T1000 (cell line): ENCODE data around the gene TEKTIP1.
"Not testable (repeated sequence)": the region's sequence is repeated elsewhere in the genome, so short reads cannot be mapped to it uniquely, and the experiment has no call there.

Source experiments
- DNase-seq: peaks from one replicate; lab custom pipeline; 2025; ENCODE audit warnings: mixed read lengths; lab: John Stamatoyannopoulos, UW

TEKTIP1 gene

GRCh38 chr19:3557461-3558248 is 18.7 kb downstream of the TEKTIP1 start, which contains the start of gene MFSD12:
Gene MFSD12, minus strand, starts transcription at chr19:3557586. Its CDS starts 183 bp downstream, at chr19:3557403.
- peak; percentile 92 for DNase-seq

DNA sequence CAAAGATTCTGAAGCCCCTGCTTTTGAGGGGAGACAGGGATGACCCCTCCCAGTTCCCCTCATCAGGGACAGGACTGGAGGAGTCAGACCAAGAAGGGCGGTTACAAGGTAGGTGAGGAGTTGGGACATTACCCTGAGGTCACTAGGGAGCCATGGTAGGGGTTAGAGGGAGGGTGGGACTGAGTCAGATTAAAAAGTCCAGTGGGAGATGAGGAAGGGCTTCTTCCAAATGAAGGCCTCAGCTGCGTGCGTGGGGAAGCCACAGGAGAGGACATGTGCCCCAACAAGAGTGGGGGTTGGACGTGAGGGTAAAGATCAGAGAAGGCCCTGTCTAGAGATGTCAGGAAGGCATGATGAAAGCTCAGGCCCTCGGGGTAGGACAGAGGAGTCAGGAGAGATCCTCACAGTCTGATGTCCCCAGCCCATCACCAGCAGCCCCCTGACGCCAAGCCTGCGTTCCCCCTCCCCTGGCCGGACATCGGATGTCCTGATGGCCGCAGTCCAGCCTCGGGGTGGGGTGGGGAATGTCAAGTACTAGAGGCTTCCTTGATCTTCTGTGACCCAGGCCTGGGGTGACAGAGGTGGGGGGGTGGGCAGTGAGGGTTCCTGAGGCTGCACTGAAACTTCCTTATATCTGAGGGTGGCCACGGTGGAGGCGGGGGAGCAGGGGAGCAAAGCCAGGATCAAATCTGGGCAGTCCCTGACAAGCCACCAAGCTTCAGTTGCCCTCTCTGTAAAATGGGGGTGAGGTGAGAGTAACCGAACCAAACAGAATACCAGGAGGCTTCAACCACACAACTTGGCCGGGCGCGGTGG is 24.9 kb downstream of the TEKTIP1 start:
- DNase-seq = no peak

DNA sequence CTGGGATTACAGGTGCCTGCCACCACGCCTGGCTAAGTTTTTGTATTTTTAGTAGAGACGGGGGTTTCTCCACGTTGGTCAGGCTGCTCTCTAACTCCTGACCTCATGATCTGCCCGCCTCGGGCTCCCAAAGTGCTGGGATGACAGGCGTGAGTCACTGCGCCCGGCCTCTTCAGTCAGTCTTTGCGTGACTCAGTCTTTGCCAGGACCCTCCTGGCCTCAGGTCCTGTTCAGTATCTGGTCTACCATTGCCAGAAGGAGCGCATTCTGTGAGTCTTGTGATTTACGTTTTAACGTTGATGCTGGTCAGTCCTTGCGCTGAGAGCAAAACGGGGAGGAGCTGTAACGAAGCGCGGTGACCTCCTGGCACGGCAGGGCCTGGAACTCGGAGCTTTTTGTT is 26.2 kb downstream of the TEKTIP1 start:
- peak; percentile 87 for DNase-seq

DNA sequence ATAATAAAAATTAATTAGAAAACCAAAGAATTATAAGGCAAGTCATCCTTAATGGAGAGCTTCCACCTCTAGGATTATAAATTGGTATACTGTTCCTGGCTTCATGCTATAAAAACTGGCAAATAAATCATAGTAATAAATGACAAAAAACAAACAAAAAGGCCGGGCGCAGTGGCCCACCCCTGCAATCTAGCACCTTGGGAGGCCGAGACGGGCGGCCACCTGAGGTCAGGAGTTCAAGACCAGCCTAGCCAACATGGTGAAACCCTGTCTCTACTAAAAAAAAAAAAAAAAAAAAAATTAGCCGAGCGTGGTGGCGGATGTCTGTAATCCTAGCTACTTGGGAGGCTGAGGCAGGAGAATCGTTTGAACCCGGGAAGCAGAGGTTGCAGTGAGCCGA is 31.1 kb downstream of the TEKTIP1 start:
- not testable (repeated sequence) for DNase-seq

- DNase-seq = no peak
Measured at GRCh38 chr19:3570606-3571011, 31.6 kb downstream of the TEKTIP1 start.

DNA sequence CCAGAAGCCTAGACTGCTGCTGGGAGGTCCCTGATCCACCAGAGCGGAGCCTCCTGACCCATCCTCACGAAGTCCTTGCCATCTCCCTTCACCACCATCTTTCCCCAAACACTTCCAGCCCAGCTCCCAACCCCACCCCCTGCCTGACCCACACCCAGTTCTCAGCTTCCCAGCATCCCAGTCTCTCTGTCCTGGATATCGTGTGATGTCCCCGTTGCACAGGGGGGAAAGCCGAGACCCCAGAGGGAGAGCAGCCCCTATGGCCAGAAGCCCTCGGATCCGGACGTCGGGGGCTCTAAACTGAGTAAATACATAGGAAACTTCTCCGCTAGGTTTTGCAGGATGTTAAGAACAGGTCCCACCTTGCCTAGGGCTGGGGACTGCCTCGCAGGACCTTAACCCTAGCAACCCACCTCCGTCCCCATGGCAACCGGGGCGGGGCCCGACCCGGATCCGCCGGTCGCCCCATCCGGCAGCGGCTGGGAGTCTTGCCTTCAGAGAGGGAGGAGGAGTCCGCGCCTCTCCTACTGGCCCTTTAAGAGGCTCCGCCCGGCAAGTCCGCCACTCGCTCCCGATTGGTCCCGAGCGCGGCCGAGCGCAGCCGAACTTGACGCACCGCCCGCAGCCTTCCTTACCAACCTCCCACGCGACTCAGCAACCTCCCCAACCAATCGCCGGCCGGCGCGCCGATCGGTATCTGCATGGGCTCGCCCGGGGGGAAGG is 33.3 kb downstream of the TEKTIP1 start:
- peak; percentile 97 for DNase-seq

DNA sequence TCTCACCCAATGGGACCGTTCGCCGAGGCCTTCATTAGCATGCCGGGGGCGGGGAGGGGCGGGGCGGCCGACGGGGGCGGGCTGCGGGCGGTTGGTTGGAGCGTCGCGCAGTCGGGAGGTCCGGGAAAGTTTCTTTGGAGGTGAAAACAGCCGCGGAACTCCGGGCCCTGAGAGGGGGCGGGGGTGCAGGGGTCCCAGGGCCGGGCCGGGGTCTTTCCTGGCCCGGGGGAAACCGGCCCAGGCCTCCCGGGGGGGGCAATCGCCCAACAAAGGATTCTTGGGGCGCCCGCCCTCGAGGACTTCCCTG is 33.8 kb downstream of the TEKTIP1 start, which contains the start of gene HMG20B:
Gene HMG20B, plus strand, starts transcription at position 90 of the 307 bp plus-strand sequence. CDS start 366 bp downstream, outside the sequence.
- no peak for DNase-seq

GRCh38 chr19:3573162-3573857 is 34.3 kb downstream of the TEKTIP1 start:
- no peak for DNase-seq

DNA sequence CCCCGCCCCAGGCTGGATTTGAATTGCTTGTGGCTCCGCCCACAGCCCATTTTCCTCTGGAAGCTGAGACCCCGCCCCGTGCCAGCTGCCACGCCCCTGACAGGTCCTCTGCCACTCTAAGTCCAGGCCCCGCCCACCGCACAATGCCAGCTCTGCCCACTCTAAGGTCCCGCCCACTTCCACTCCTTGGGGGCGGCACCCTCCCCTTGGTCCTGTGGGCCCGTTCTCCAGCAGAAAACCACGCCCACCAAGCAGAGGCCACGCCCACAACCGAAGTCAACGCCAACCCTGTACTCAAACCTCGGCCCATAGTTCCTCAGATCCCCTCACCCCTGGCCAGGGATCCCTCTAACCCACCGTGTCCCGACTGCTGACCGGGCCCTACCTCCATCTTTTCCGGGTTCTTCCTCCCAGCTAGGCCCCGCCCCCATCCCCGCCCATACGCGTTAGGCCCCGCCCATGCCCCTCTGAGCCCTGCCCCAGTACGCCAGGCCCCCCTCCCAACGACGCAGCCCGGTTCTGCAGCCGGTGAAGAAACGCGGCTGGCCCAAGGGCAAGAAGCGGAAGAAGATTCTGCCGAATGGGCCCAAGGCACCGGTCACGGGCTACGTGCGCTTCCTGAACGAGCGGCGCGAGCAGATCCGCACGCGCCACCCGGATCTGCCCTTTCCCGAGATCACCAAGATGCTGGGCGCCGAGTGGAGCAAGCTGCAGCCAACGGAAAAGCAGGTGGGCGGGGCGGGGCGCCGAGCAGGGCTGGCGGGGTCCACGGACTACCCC is 35.1 kb downstream of the TEKTIP1 start:
- peak; percentile 96 for DNase-seq

- no peak for DNase-seq
Measured at GRCh38 chr19:3575260-3575741, 36.3 kb downstream of the TEKTIP1 start.

GRCh38 chr19:3575949-3576673 is 37.1 kb downstream of the TEKTIP1 start:
- DNase-seq = no peak

DNA sequence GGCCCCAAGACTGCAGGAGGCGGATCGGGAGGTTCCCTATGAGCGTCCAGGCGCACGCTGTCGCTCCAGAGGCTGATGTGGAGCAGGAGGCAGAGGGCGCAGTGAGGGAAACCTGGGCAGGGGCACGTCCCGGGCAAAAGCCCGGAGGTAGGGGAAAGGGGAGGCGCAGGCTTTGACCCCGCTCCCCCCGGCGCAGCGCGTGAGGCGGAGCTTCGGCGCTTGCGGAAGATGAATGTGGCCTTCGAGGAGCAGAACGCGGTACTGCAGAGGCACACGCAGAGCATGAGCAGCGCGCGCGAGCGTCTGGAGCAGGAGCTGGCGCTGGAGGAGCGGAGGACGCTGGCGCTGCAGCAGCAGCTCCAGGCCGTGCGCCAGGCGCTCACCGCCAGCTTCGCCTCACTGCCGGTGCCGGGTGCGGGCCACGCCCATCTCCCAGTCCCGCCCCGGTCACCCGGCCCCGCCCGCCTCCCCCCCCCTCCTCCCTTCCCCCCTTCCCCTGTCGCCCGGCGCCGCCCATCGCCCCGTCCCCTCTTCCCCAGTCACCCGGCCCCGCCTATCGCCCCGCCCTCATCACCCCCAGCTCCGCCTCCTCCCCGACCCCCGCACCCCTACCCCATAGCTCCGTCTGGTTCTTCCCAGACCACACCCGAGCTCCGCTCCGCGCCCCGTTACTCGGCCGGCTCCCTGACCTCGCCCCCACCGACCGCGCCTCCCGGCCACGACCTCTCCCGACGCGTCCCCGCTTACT is 37.9 kb downstream of the TEKTIP1 start:
- DNase-seq = no peak

- no peak for DNase-seq
Measured at GRCh38 chr19:3577723-3578344, 38.9 kb downstream of the TEKTIP1 start.

- DNase-seq = no peak
Measured at GRCh38 chr19:3578390-3578789, 39.4 kb downstream of the TEKTIP1 start.

- DNase-seq = peak; percentile 32
Measured at GRCh38 chr19:3580156-3580934, 41.4 kb downstream of the TEKTIP1 start.

GRCh38 chr19:3581792-3582191 is 42.8 kb downstream of the TEKTIP1 start:
- not testable (repeated sequence) for DNase-seq

DNA sequence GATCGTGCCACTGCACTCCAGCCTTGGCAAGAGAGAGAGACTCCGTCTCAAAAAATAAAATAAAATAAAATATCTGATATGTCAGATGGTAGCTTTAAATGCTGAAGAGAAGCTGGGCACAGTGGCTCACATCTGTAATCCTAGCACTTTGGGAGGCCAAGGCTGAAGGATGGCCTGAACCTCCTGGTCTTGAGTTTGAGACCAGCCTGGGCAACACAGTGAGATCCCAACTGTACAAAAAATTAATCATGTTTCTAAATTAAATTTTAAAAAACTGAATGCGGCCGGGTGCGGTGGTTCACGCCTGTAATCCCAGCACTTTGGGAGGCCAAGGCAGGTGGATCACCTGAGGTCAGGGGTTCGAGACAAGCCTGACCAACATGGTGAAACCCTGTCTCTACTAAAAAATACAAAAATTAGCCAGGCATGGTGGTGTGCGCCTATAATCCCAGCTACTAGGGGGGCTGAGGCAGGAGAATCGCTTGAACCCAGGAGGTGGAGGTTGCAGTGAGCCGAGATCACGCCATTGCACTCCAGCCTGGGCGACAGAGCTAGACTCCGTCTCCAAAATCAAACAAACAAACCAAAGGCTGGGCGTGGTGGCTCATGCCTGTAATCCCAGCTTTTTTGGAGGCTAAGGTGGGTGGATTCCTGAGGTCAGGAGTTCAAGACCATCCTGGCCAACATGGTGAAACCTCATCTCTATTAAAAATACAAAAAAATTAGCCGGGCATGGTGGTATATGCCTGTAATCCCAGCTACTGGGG is 45.2 kb downstream of the TEKTIP1 start:
- DNase-seq = not testable (repeated sequence)
